Natural killer cell (primary cell): ENCODE measurements around the gene GPR176. TPM values are rescaled to one million over a fixed set of nuclear protein-coding genes. Genes with fewer than 3 reads are reported as not detected.

Source experiments
- ATAC-seq, 3 donors: fragments of 150-1000 bp in 2 of 3; fragments of 200-7000 bp in 1 of 3; cut with Tn5 transposase; 1 replicate in 1 of 3; 2 replicates in 2 of 3; pipeline ENCODE4 v1.10.0; 2021; ENCODE audit warnings: mild to moderate bottlenecking in 2 of 3, moderate library complexity in 2 of 3
- DNase-seq, 2 donors: peaks; one replicate each; pipeline versions ENCODE4 v3.0.0 to v3.0.0-alpha.2; 2013 to 2021; ENCODE audit warnings: mixed read lengths in 1 of 2
- H3K27ac ChIP-seq: one replicate; pipeline ENCODE4 v1.5.1; 2013; ENCODE audit warnings: mild to moderate bottlenecking, low read length
- H3K27me3 ChIP-seq: one replicate; pipeline ENCODE4 v1.6.1; 2013; ENCODE audit warnings: low read length; ENCODE audit not compliant: control insufficient read depth, insufficient read depth
- H3K36me3 ChIP-seq: one replicate; pipeline ENCODE4 v1.6.1; 2013; ENCODE audit warnings: low read length; ENCODE audit not compliant: control insufficient read depth, insufficient read depth
- H3K4me1 ChIP-seq: one replicate; pipeline ENCODE4 v1.6.1; 2013; ENCODE audit warnings: low read length; ENCODE audit not compliant: control insufficient read depth, insufficient read depth
- H3K4me3 ChIP-seq: one replicate; pipeline ENCODE4 v1.5.1; 2013; ENCODE audit warnings: low read length
- H3K9me3 ChIP-seq: one replicate; pipeline ENCODE4 v1.6.1; 2013; ENCODE audit warnings: low read length; ENCODE audit not compliant: control insufficient read depth, insufficient read depth
- H3K27ac Mint-ChIP-seq, 2 donors: one replicate each; pipeline ENCODE4 v1.8.0; 2022; ENCODE audit warnings: mild to moderate bottlenecking in 2 of 2, mixed read lengths in 2 of 2, moderate library complexity in 1 of 2
- H3K27me3 Mint-ChIP-seq, 2 donors: one replicate each; pipeline ENCODE4 v1.8.0; 2022; ENCODE audit warnings: low read depth in 2 of 2, mixed read lengths in 2 of 2
- H3K36me3 Mint-ChIP-seq: one replicate; pipeline ENCODE4 v1.8.0; 2022; ENCODE audit warnings: mixed read lengths
- H3K4me1 Mint-ChIP-seq, 2 donors: one replicate each; pipeline ENCODE4 v1.8.0; 2022; ENCODE audit warnings: mixed read lengths in 2 of 2
- H3K4me3 Mint-ChIP-seq: one replicate; pipeline ENCODE4 v1.8.0; 2022; ENCODE audit warnings: mild to moderate bottlenecking, moderate library complexity, mixed read lengths
- H3K9me3 Mint-ChIP-seq, 2 donors: one replicate each; pipeline ENCODE4 v1.8.0; 2022; ENCODE audit warnings: mixed read lengths in 2 of 2
- CTCF ChIP-seq: fragments of 200-600 bp; IDR thresholded peaks from one replicate; pipeline ENCODE4 v1.8.0; 2022; ENCODE audit warnings: antibody characterized with exemption
- WGBS: methylation state at CpG from one replicate; pipeline ENCODE4 v1.1.7; 2013; ENCODE audit warnings: missing lambda C conversion rate; ENCODE audit not compliant: insufficient coverage; 5-methylcytosine and 5-hydroxymethylcytosine counted together
- intact Hi-C: fragments of 100-400 bp; cut with micrococcal nuclease; formaldehyde crosslinking; loops from one replicate; pipeline ENCODE4 v1.14.2; 2022
- total RNA-seq, 4 donors: library from RNA; stranded (reverse); fragments of 120-200 nt in 1 of 4; gene quantifications; one replicate each; pipeline versions ENCODE4 v1.2.3 to v1.2.4, GENCODE V29; 2013 to 2022

GPR176 gene
- total RNA-seq, 3 donors from 2014 or later (not counting 1 experiment from before 2014, with no cell fraction given): 0.38 TPM; not detected in 2

DNA sequence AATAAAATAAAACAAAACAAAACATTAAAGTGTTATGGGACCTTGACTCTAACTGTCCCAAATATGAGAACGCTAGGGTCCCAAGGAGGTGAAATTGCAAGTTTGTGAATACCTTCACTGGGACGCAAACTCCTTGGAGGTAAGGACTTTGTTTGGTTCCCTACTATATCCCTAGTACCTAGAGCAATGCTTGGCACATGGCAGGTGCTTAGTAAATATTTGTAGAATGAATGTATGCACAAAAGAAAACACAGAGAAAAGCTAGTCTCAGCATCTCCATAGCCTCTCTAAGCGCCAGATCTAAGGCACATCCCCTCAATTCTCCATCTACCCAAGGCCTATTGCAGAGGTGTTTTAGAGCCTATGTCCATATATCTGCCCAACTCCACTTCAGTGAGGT lies 30.5 kb downstream of the GPR176 start:
- no peaks in the 10 kb centered on the region for H3K4me1 Mint-ChIP-seq
- Histone ChIP-seq H3K27ac (no peak overlapping the region), H3K4me3 (no peak overlapping the region), H3K36me3 (no peaks in the 10 kb centered on the region), H3K9me3 (no peaks in the 10 kb centered on the region), H3K4me1 (no peaks in the 10 kb centered on the region), H3K27me3 (no peaks in the 10 kb centered on the region)
- TF ChIP-seq CTCF: no peak
- no peak overlapping the region for H3K27ac Mint-ChIP-seq
- intact Hi-C loops: no loop called here
- 88% methylated on average over 2 of the region's 3 CpGs for WGBS
- H3K27me3 Mint-ChIP-seq: peaks cover 0 to 12% of the 10 kb centered on the region in 2 donors
- no peak overlapping the region for H3K4me3 Mint-ChIP-seq
- no peaks in the 10 kb centered on the region for H3K9me3 Mint-ChIP-seq
- ATAC-seq (no peak), DNase-seq (no peak)
- H3K36me3 Mint-ChIP-seq: no peaks in the 10 kb centered on the region

GRCh38 chr15:39888809-39889208 lies 31.3 kb downstream of the GPR176 start:
- WGBS: 87% methylated on average over 2 of the region's 2 CpGs
- H3K4me3 ChIP-seq: no peak overlapping the region
- H3K27me3 Mint-ChIP-seq: peaks cover 0 to 19% of the 10 kb centered on the region in 2 donors

GRCh38 chr15:39888243-39888642 lies 31.8 kb downstream of the GPR176 start:
- H3K4me1 Mint-ChIP-seq: no peaks in the 10 kb centered on the region
- no peaks in the 10 kb centered on the region for H3K9me3 Mint-ChIP-seq
- Histone ChIP-seq H3K9me3 (no peaks in the 10 kb centered on the region), H3K27me3 (no peaks in the 10 kb centered on the region), H3K4me1 (no peaks in the 10 kb centered on the region), H3K4me3 (no peak overlapping the region), H3K27ac (no peak overlapping the region), H3K36me3 (no peaks in the 10 kb centered on the region)
- WGBS: 92% methylated on average over 1 of the region's 1 CpG
- intact Hi-C loops: no loop called here
- no peak overlapping the region for H3K4me3 Mint-ChIP-seq
- no peak for DNase-seq
- ATAC-seq: no peak
- H3K27ac Mint-ChIP-seq: no peak overlapping the region
- peaks cover 0 to 20% of the 10 kb centered on the region in 2 donors for H3K27me3 Mint-ChIP-seq
- TF ChIP-seq CTCF: no peak
- H3K36me3 Mint-ChIP-seq: no peaks in the 10 kb centered on the region

More at GRCh38 chr15:39888809-39889208, 31.3 kb downstream of the GPR176 start:
- Histone ChIP-seq H3K9me3 (no peaks in the 10 kb centered on the region), H3K27ac (no peak overlapping the region), H3K27me3 (no peaks in the 10 kb centered on the region), H3K36me3 (no peaks in the 10 kb centered on the region), H3K4me1 (no peaks in the 10 kb centered on the region)
- intact Hi-C loops: no loop called here
- no peak for TF ChIP-seq CTCF
- ATAC-seq (no peak), DNase-seq (no peak)
- no peaks in the 10 kb centered on the region for H3K4me1 Mint-ChIP-seq
- no peak overlapping the region for H3K4me3 Mint-ChIP-seq
- H3K9me3 Mint-ChIP-seq: no peaks in the 10 kb centered on the region
- H3K27ac Mint-ChIP-seq: no peak overlapping the region
- H3K36me3 Mint-ChIP-seq: no peaks in the 10 kb centered on the region

- 40% methylated on average over 1 of the region's 1 CpG for WGBS
- peak in 1 of 2 donors; percentile 19 for DNase-seq
Measured at GRCh38 chr15:39887832-39888231, 32.2 kb downstream of the GPR176 start.

More at GRCh38 chr15:39887832-39888231, 32.2 kb downstream of the GPR176 start:
- no peaks in the 10 kb centered on the region for H3K36me3 ChIP-seq
- Mint-ChIP-seq H3K4me1 (no peaks in the 10 kb centered on the region), H3K27ac (no peak overlapping the region), H3K27me3 (peaks cover 0 to 20% of the 10 kb centered on the region in 2 donors), H3K9me3 (no peaks in the 10 kb centered on the region), H3K4me3 (no peak overlapping the region), H3K36me3 (no peaks in the 10 kb centered on the region)
- no peaks in the 10 kb centered on the region for H3K4me1 ChIP-seq
- TF ChIP-seq CTCF: no peak
- no peak for ATAC-seq
- H3K27me3 ChIP-seq: no peaks in the 10 kb centered on the region
- intact Hi-C loops: no loop called here
- no peak overlapping the region for H3K27ac ChIP-seq
- no peaks in the 10 kb centered on the region for H3K9me3 ChIP-seq
- H3K4me3 ChIP-seq: no peak overlapping the region
